Activated B cell treated with CpG ODN at 0.5 μM for 24 hours (primary cell): Measurements from ENCODE around the gene IFI27L1. TPM values are rescaled to one million over a fixed set of nuclear protein-coding genes. Genes with fewer than 3 reads are reported as not detected.

Experiments used
- ATAC-seq: fragments of 200-7000 bp; cut with Tn5 transposase; one replicate; pipeline ENCODE4 v1.10.0; 2021; ENCODE audit warnings: low read depth, mild to moderate bottlenecking, moderate library complexity
- CTCF ChIA-PET: fragments of 350-600 bp; sonication (Branson Sonifier 250); formaldehyde crosslinking; loops from one replicate; lab custom pipeline; 2021; ENCODE audit warnings: antibody characterized with exemption; lab: Charles Lee
- POLR2A ChIA-PET: fragments of 350-600 bp; sonication (Branson Sonifier 250); formaldehyde crosslinking; loops from one replicate; lab custom pipeline; 2021; ENCODE audit warnings: antibody characterized with exemption; lab: Charles Lee
- DNase-seq: peaks from one replicate; pipeline ENCODE4 v3.0.0; 2022
- H3K27ac Mint-ChIP-seq: one replicate; pipeline ENCODE4 v1.8.0; 2020; ENCODE audit warnings: mixed read lengths
- H3K27me3 Mint-ChIP-seq: one replicate; pipeline ENCODE4 v1.8.0; 2021; ENCODE audit warnings: mixed read lengths
- H3K36me3 Mint-ChIP-seq: one replicate; pipeline ENCODE4 v1.8.0; 2021; ENCODE audit warnings: low read depth, mixed read lengths
- H3K4me1 Mint-ChIP-seq: one replicate; pipeline ENCODE4 v1.8.0; 2021; ENCODE audit warnings: mixed read lengths
- H3K4me3 Mint-ChIP-seq: one replicate; pipeline ENCODE4 v1.8.0; 2020; ENCODE audit warnings: mild to moderate bottlenecking, mixed read lengths
- H3K9me3 Mint-ChIP-seq: one replicate; pipeline ENCODE4 v1.8.0; 2020; ENCODE audit warnings: mixed read lengths
- CTCF ChIP-seq: fragments of 200-600 bp; IDR thresholded peaks from one replicate; pipeline ENCODE4 v1.8.0; 2022; ENCODE audit warnings: antibody characterized with exemption, mild to moderate bottlenecking
- intact Hi-C: fragments of 100-400 bp; cut with micrococcal nuclease; formaldehyde crosslinking; loops from one replicate; pipeline ENCODE4 v1.15.1; 2024
- total RNA-seq: library from RNA; stranded (reverse); gene quantifications from 2 replicates; pipeline ENCODE4 v1.2.3, GENCODE V29; 2022

IFI27L1 gene
- total RNA-seq, 1 donor from 2014 or later = 9.2 TPM

GRCh38 chr14:94129111-94129757 lies 48.1 kb downstream of the IFI27L1 start, which contains the start of gene IFI27L2:
Gene IFI27L2 (minus strand): TSS chr14:94129604. CDS start chr14:94129564, 40 bp downstream.
- intact Hi-C loops = loop anchor here (1.0 kb wide), 2 partner anchors 45 to 48 kb away; partner anchors contain the start of genes DDX24, IFI27L1 and PPP4R4
- H3K27ac Mint-ChIP-seq = peak within 1 kb of the TSS; percentile 54
- ATAC-seq (peak; percentile 98), DNase-seq (peak; percentile 41)
- H3K27me3 Mint-ChIP-seq = peaks cover 6% of the 10 kb centered on the region
- peaks cover 19% of the 10 kb centered on the region for H3K4me1 Mint-ChIP-seq
- peak within 1 kb of the TSS; percentile 88 for H3K4me3 Mint-ChIP-seq
- ChIA-PET CTCF (interaction anchor here (0.7 to 2.7 kb wide), 6 partner anchors 8 to 500 kb away, joined by 3 to 12 read pairs (median 4); partner anchors contain the start of genes DDX24 and IFI27L1), POLR2A (interaction anchor here (0.5 to 2.0 kb wide), 4 partner anchors 48 to 193 kb away, joined by 3 to 7 read pairs (median 5); partner anchors contain the start of genes CCDC197, DDX24 and IFI27L1)
- peaks cover 13% of the 10 kb centered on the region for H3K36me3 Mint-ChIP-seq
- H3K9me3 Mint-ChIP-seq = no peaks in the 10 kb centered on the region
- TF ChIP-seq CTCF = no peak

GRCh38 chr14:94129758-94130414 lies 48.8 kb downstream of the IFI27L1 start:
- H3K27ac Mint-ChIP-seq = peak overlapping the region; percentile 54
- H3K4me3 Mint-ChIP-seq = peak overlapping the region; percentile 88
- H3K36me3 Mint-ChIP-seq = peaks cover 13% of the 10 kb centered on the region
- ATAC-seq (no peak), DNase-seq (no peak)
- POLR2A ChIA-PET = interaction anchor here (0.7 to 1.0 kb wide), 2 partner anchors 50 to 193 kb away, joined by 3 to 7 read pairs; no protein-coding TSS in a partner anchor
- CTCF ChIA-PET = interaction anchor here (0.9 to 1.8 kb wide), 3 partner anchors 95 to 190 kb away, joined by 3 to 5 read pairs (median 4); no protein-coding TSS in a partner anchor
- H3K4me1 Mint-ChIP-seq = peaks cover 19% of the 10 kb centered on the region
- no peaks in the 10 kb centered on the region for H3K9me3 Mint-ChIP-seq
- peaks cover 6% of the 10 kb centered on the region for H3K27me3 Mint-ChIP-seq
- intact Hi-C loops = loop anchor here (1.0 kb wide), 2 partner anchors 44 to 49 kb away; partner anchors contain the start of genes DDX24, IFI27L1 and PPP4R4
- no peak for TF ChIP-seq CTCF

GRCh38 chr14:94132285-94132887 lies 51.3 kb downstream of the IFI27L1 start:
- no peak for DNase-seq
- ChIA-PET POLR2A (no interaction called here), CTCF (interaction anchor here (0.8 to 1.7 kb wide), 8 partner anchors 9 to 193 kb away, joined by 3 to 15 read pairs (median 4); partner anchors contain the start of genes DDX24 and IFI27L1)
- intact Hi-C loops = loop anchor here (1.0 to 2.0 kb wide), 2 partner anchors 48 to 354 kb away; no protein-coding TSS in a partner anchor
- no peak overlapping the region for H3K27ac Mint-ChIP-seq
- no peak for ATAC-seq
- H3K4me3 Mint-ChIP-seq = no peak overlapping the region
- peaks cover 8% of the 10 kb centered on the region for H3K9me3 Mint-ChIP-seq
- H3K36me3 Mint-ChIP-seq = peaks cover 2% of the 10 kb centered on the region
- peaks cover 19% of the 10 kb centered on the region for H3K4me1 Mint-ChIP-seq
- peaks cover 18% of the 10 kb centered on the region for H3K27me3 Mint-ChIP-seq
- peak; percentile 68 for TF ChIP-seq CTCF

- CTCF ChIA-PET = no interaction called here
- DNase-seq (no peak), ATAC-seq (no peak)
- no peak for TF ChIP-seq CTCF
- peaks cover 26% of the 10 kb centered on the region for H3K27me3 Mint-ChIP-seq
- peaks cover 3% of the 10 kb centered on the region for H3K4me1 Mint-ChIP-seq
- intact Hi-C loops = no loop called here
- no peaks in the 10 kb centered on the region for H3K36me3 Mint-ChIP-seq
- H3K9me3 Mint-ChIP-seq = peaks cover 8% of the 10 kb centered on the region
- POLR2A ChIA-PET = no interaction called here
- no peak overlapping the region for H3K27ac Mint-ChIP-seq
- no peak overlapping the region for H3K4me3 Mint-ChIP-seq
These were observed 54.4 kb downstream of the IFI27L1 start for GRCh38 chr14:94135476-94135875.
